ENCODE results near the gene MALL.

MALL gene

GRCh38 chr2:110134025-110134424 lies 18.4 kb upstream of the MALL start:
- Histone ChIP-seq H3K27me3 (replicated peaks) (no peaks in the 10 kb centered on the region), H3K4me3 (ENCODE audit: low read depth, low read length) (no peak overlapping the region), H3K27ac (no peak overlapping the region), H3K36me3 (replicated peaks) (no peaks in the 10 kb centered on the region)
- in situ Hi-C loops (cut with HindIII; ENCODE audit: low pct_ligation_motif_present, low sequenced_read_pairs): no loop called here
- DNase-seq: no peak
- no peak for TF ChIP-seq CTCF (IDR thresholded peaks at IDR 0.05; ENCODE audit: low read depth, low read length, missing control alignments)

- no peak for DNase-seq
- no peaks in the 10 kb centered on the region for H3K36me3 ChIP-seq (replicated peaks)
- H3K4me3 ChIP-seq (ENCODE audit: low read depth, low read length): no peak overlapping the region
- no peak overlapping the region for H3K27ac ChIP-seq
- in situ Hi-C loops (cut with HindIII; ENCODE audit: low pct_ligation_motif_present, low sequenced_read_pairs): no loop called here
- TF ChIP-seq CTCF (IDR thresholded peaks at IDR 0.05; ENCODE audit: low read depth, low read length, missing control alignments): no peak
- H3K27me3 ChIP-seq (replicated peaks): no peaks in the 10 kb centered on the region
Measured at GRCh38 chr2:110131166-110131565, 15.5 kb upstream of the MALL start.

- no peak for DNase-seq
- TF ChIP-seq CTCF (IDR thresholded peaks at IDR 0.05; ENCODE audit: low read depth, low read length, missing control alignments): no peak
- no peak overlapping the region for H3K27ac ChIP-seq
- no peak overlapping the region for H3K4me3 ChIP-seq (ENCODE audit: low read depth, low read length)
- in situ Hi-C loops (cut with HindIII; ENCODE audit: low pct_ligation_motif_present, low sequenced_read_pairs): no loop called here
- H3K36me3 ChIP-seq (replicated peaks): no peaks in the 10 kb centered on the region
- no peaks in the 10 kb centered on the region for H3K27me3 ChIP-seq (replicated peaks)
Measured at GRCh38 chr2:110130757-110131156, 15.1 kb upstream of the MALL start.

DNA sequence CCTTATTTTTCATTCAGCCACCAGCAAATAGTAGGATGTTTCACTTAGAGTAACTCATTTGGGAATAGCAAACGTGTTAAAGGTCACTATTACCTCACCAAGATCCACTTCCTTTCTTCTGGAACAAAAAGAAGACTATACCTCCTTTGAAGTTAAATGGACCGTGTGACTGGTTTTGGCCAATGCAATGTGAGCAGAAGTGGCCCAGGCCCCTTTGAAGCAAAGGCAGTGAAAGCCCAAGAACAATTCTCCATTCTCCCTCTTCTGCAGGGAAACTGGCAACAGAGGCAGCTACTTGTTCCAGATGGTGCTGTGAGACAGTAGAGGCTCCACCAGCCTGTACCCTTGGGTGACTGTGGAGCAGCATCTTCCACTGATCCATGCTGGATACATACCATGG lies 11.3 kb upstream of the MALL start:
- no peak for DNase-seq
- Histone ChIP-seq H3K36me3 (replicated peaks) (no peaks in the 10 kb centered on the region), H3K27ac (no peak overlapping the region), H3K4me3 (ENCODE audit: low read depth, low read length) (no peak overlapping the region), H3K27me3 (replicated peaks) (no peaks in the 10 kb centered on the region)
- TF ChIP-seq CTCF (IDR thresholded peaks at IDR 0.05; ENCODE audit: low read depth, low read length, missing control alignments): no peak
- in situ Hi-C loops (cut with HindIII; ENCODE audit: low pct_ligation_motif_present, low sequenced_read_pairs): no loop called here

GRCh38 chr2:110126086-110126773 lies 10.6 kb upstream of the MALL start:
- no peak overlapping the region for H3K4me3 ChIP-seq (ENCODE audit: low read depth, low read length)
- no peak for TF ChIP-seq CTCF (IDR thresholded peaks at IDR 0.05; ENCODE audit: low read depth, low read length, missing control alignments)
- no peaks in the 10 kb centered on the region for H3K36me3 ChIP-seq (replicated peaks)
- no peak overlapping the region for H3K27ac ChIP-seq
- DNase-seq: no peak
- H3K27me3 ChIP-seq (replicated peaks): no peaks in the 10 kb centered on the region
- in situ Hi-C loops (cut with HindIII; ENCODE audit: low pct_ligation_motif_present, low sequenced_read_pairs): no loop called here
